OCI-LY1 (cell line): Measurements from ENCODE around the gene TTLL10.

Source experiments
- H2AFZ ChIP-seq: fragments of 200-600 bp; sonication (generic), shearing (Covaris generic); 2 replicates; pipeline ENCODE4 v1.6.0; 2014; ENCODE audit warnings: antibody characterized with exemption, mild to moderate bottlenecking, low read length
- H3F3A ChIP-seq: fragments of 200-600 bp; sonication (generic), shearing (Covaris generic); 2 replicates; pipeline ENCODE4 v1.6.0; 2014; ENCODE audit warnings: mild to moderate bottlenecking, antibody characterized with exemption, low read length, moderate library complexity; ENCODE audit not compliant: insufficient read depth
- H3K27ac ChIP-seq: fragments of 200-600 bp; sonication (generic); 2 replicates; pipeline ENCODE4 v1.5.1; 2014; ENCODE audit warnings: low read length, mixed run types, mild to moderate bottlenecking, low read depth; ENCODE audit not compliant: poor library complexity, severe bottlenecking
- H3K27me3 ChIP-seq: fragments of 200-600 bp; sonication (generic); 2 replicates; pipeline ENCODE4 v1.6.0; 2014; ENCODE audit warnings: antibody characterized with exemption, mild to moderate bottlenecking, low read length, moderate library complexity; ENCODE audit not compliant: insufficient read depth
- H3K36me3 ChIP-seq: fragments of 200-600 bp; sonication (generic); 2 replicates; pipeline ENCODE4 v1.6.1; 2014; ENCODE audit warnings: mild to moderate bottlenecking, antibody characterized with exemption, low read length, moderate library complexity, mixed read lengths; ENCODE audit not compliant: insufficient read depth
- H3K4me1 ChIP-seq: fragments of 200-600 bp; sonication (generic); 2 replicates; pipeline ENCODE4 v1.5.1; 2014; ENCODE audit warnings: mild to moderate bottlenecking, low read length, moderate library complexity; ENCODE audit not compliant: insufficient read depth, severe bottlenecking
- H3K4me2 ChIP-seq: fragments of 200-600 bp; sonication (generic), shearing (Covaris generic); 2 replicates; pipeline ENCODE4 v1.6.1; 2014; ENCODE audit warnings: low read length
- H3K4me3 ChIP-seq: fragments of 200-600 bp; sonication (generic); 2 replicates; pipeline ENCODE4 v1.5.1; 2014; ENCODE audit warnings: low read length, low read depth, mild to moderate bottlenecking, mixed read lengths; ENCODE audit not compliant: poor library complexity, severe bottlenecking
- H3K79me2 ChIP-seq: fragments of 200-600 bp; shearing (Covaris generic); 2 replicates; pipeline ENCODE4 v1.6.1; 2016; ENCODE audit warnings: mixed run types, low read length, mixed read lengths; ENCODE audit not compliant: insufficient read depth
- H3K9ac ChIP-seq: fragments of 200-600 bp; sonication (generic), shearing (Covaris generic); 2 replicates; pipeline ENCODE4 v1.6.1; 2014; ENCODE audit warnings: mild to moderate bottlenecking, low read length, mixed read lengths
- H3K9me2 ChIP-seq: fragments of 200-600 bp; sonication (generic), shearing (Covaris generic); 2 replicates; pipeline ENCODE4 v1.6.1; 2014; ENCODE audit warnings: low read depth, mild to moderate bottlenecking, low read length, mixed read lengths
- H3K9me3 ChIP-seq: fragments of 200-600 bp; shearing (Covaris generic); 2 replicates; pipeline ENCODE4 v1.6.1; 2014; ENCODE audit warnings: low read length, mixed read lengths
- H4K20me1 ChIP-seq: fragments of 200-600 bp; sonication (generic), shearing (Covaris generic); 2 replicates; pipeline ENCODE4 v1.6.0; 2016; ENCODE audit warnings: mild to moderate bottlenecking, low read length; ENCODE audit not compliant: insufficient read depth
- EZH2 ChIP-seq: fragments of 200-600 bp; sonication (generic), shearing (Covaris generic); IDR thresholded peaks from 2 replicates; pipeline ENCODE4 v1.8.0; 2017; ENCODE audit warnings: borderline replicate concordance, mixed run types, mild to moderate bottlenecking, antibody characterized with exemption, low read length, moderate library complexity, mixed read lengths
- TF ChIP-seq, protein P1 (sequence below): fragments of 200-600 bp; sonication (generic), shearing (Covaris generic); IDR thresholded peaks from 2 replicates; pipeline ENCODE4 v1.5.1; 2017; ENCODE audit warnings: mild to moderate bottlenecking, antibody characterized with exemption, low read length, moderate library complexity, mixed read lengths

The TTLL10 gene

DNA sequence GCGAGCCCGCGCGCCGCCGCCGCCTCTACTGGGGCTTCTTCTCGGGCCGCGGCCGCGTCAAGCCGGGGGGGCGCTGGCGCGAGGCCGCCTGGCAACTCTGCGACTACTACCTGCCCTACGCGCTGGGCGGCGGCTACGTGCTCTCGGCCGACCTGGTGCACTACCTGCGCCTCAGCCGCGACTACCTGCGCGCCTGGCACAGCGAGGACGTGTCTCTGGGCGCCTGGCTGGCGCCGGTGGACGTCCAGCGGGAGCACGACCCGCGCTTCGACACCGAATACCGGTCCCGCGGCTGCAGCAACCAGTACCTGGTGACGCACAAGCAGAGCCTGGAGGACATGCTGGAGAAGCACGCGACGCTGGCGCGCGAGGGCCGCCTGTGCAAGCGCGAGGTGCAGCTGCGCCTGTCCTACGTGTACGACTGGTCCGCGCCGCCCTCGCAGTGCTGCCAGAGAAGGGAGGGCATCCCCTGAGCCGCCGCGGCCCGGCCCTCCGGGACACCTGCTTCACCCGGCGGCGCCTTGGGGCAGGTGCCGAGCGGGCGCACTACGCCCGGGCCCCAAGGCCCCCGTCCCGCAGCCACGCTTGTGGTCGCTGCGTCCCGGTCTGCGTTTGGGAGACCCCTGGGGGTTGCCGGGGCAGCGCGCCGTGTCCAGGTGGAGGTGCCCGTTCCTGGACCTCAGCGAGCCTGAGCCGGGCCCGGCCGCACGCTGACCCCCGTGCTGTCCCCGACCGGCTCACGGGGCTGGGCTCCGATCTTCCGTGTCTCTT, 59.3 kb downstream of the TTLL10 start:
- H3K9me2 ChIP-seq, result no peaks in the 10 kb centered on the region
- no peak for TF ChIP-seq EZH2
- TF ChIP-seq, protein P1, sequence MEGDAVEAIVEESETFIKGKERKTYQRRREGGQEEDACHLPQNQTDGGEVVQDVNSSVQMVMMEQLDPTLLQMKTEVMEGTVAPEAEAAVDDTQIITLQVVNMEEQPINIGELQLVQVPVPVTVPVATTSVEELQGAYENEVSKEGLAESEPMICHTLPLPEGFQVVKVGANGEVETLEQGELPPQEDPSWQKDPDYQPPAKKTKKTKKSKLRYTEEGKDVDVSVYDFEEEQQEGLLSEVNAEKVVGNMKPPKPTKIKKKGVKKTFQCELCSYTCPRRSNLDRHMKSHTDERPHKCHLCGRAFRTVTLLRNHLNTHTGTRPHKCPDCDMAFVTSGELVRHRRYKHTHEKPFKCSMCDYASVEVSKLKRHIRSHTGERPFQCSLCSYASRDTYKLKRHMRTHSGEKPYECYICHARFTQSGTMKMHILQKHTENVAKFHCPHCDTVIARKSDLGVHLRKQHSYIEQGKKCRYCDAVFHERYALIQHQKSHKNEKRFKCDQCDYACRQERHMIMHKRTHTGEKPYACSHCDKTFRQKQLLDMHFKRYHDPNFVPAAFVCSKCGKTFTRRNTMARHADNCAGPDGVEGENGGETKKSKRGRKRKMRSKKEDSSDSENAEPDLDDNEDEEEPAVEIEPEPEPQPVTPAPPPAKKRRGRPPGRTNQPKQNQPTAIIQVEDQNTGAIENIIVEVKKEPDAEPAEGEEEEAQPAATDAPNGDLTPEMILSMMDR, result no peak
- peaks cover 19% of the 10 kb centered on the region for H3K79me2 ChIP-seq
- 0 out of 2 replicates have a peak, but pooled peaks cover 9% of the 10 kb centered on the region for H3K27me3 ChIP-seq
- no peak overlapping the region for H3K27ac ChIP-seq
- H3K4me1 ChIP-seq, result peaks cover 40% of the 10 kb centered on the region
- H3K4me3 ChIP-seq, result peak overlapping the region; percentile 37
- H3K4me2 ChIP-seq, result peak overlapping the region; percentile 45
- H2AFZ ChIP-seq, result no peak overlapping the region
- no peaks in the 10 kb centered on the region for H3K9me3 ChIP-seq
- no peak overlapping the region for H3K9ac ChIP-seq
- peaks cover 31% of the 10 kb centered on the region for H3K36me3 ChIP-seq
- H4K20me1 ChIP-seq, result no peaks in the 10 kb centered on the region
- no peaks in the 10 kb centered on the region for H3F3A ChIP-seq

DNA sequence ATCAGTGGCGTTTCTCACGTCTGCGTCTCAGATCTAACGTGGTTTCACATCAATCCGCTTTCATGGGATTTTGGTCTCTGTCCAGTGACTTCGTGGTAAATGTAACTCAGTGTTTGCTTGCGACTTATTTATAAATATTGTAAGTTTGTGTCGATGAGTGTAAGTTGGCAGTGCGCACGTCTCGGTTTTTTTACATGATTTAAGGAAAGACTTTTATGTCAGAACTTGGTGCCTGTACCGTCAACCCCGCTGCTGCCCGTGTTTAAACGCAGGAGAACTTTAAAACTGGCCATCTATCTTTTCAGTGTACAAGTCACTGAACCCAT, 59.9 kb downstream of the TTLL10 start:
- Histone ChIP-seq H3K36me3 (peaks cover 25% of the 10 kb centered on the region), H3K9ac (no peak overlapping the region), H3K27ac (no peak overlapping the region), H3K4me1 (peaks cover 39% of the 10 kb centered on the region), H3K4me3 (no peak overlapping the region), H3K27me3 (0 out of 2 replicates have a peak, but pooled peaks cover 9% of the 10 kb centered on the region), H3K4me2 (no peak overlapping the region; the same call in 1 of the 2 replicates), H3K79me2 (peaks cover 19% of the 10 kb centered on the region), H3F3A (no peaks in the 10 kb centered on the region), H2AFZ (no peak overlapping the region), H3K9me3 (no peaks in the 10 kb centered on the region), H4K20me1 (no peaks in the 10 kb centered on the region), H3K9me2 (no peaks in the 10 kb centered on the region)
- no peak for TF ChIP-seq EZH2
- TF ChIP-seq, protein P1, result no peak

DNA sequence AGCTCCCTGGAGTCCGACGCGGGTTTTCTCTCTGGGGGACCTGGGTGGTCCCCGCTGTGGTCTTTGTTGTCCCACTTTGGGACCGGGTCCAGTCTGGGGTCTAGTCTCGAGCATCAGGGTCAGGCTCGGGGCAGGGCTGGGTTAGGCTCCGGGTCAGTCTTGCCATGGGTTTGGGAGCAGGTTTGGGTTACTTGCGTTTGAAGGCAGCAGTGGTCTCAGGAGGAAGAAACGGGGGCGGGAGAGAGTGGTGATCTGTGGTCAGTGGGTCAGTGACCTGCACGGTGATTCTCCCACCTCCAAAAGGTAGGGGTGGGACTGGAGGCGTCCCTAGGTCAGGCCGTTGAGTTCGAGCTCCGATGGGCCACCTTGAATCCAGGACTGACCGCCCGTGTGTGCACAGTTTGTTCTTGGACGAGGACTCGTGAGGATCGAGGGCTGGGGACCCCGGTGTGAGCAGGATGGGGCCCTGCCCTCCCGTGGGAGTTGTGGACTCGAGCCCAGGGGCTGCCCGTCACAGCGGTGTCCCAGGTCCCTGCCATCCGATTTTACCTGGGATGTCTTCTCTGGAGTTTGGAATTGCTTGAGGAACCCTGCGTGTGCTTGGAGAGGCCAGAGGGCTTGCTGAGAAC, 60.6 kb downstream of the TTLL10 start:
- H2AFZ ChIP-seq, result no peak overlapping the region
- H3K27me3 ChIP-seq, result 0 out of 2 replicates have a peak, but pooled peaks cover 9% of the 10 kb centered on the region
- H3K9ac ChIP-seq, result no peak overlapping the region
- no peak overlapping the region for H3K27ac ChIP-seq
- H4K20me1 ChIP-seq, result no peaks in the 10 kb centered on the region
- H3K79me2 ChIP-seq, result peaks cover 19% of the 10 kb centered on the region
- no peak overlapping the region for H3K4me3 ChIP-seq
- peaks cover 21% of the 10 kb centered on the region; the same call in 1 of the 2 replicates for H3K36me3 ChIP-seq
- peaks cover 31% of the 10 kb centered on the region for H3K4me1 ChIP-seq
- H3F3A ChIP-seq, result no peaks in the 10 kb centered on the region
- H3K4me2 ChIP-seq, result no peak overlapping the region
- TF ChIP-seq EZH2, result no peak
- TF ChIP-seq, protein P1, result no peak
- no peaks in the 10 kb centered on the region for H3K9me2 ChIP-seq
- no peaks in the 10 kb centered on the region for H3K9me3 ChIP-seq
